Breast epithelium (tissue), 4 donors: ENCODE data around the gene YJU2. TPM values are rescaled to one million over a fixed set of nuclear protein-coding genes. Genes with fewer than 3 reads are reported as not detected.

Experiments
- DNase-seq, 2 donors: peaks; one replicate each; pipeline ENCODE4 v3.0.0-alpha.2; 2019; ENCODE audit warnings: low spot score in 2 of 2
- H3K27ac ChIP-seq, 2 donors: fragments of 200-600 bp; sonication (generic) in 1 of 2; one replicate each; pipeline ENCODE4 v1.5.1; 2016 to 2019; ENCODE audit warnings: mild to moderate bottlenecking in 1 of 2
- H3K27me3 ChIP-seq, 2 donors: fragments of 200-600 bp; sonication (generic) in 1 of 2; one replicate each; pipeline versions ENCODE4 v1.5.1 to v1.6.0; 2017 to 2019; ENCODE audit warnings: control low read depth in 1 of 2, mild to moderate bottlenecking in 1 of 2
- H3K36me3 ChIP-seq: fragments of 200-600 bp; one replicate; pipeline ENCODE4 v1.5.1; 2019
- H3K4me1 ChIP-seq, 2 donors: fragments of 200-600 bp; sonication (generic); one replicate each; pipeline ENCODE4 v1.5.1; 2016 to 2019; ENCODE audit warnings: control low read depth in 1 of 2
- H3K4me3 ChIP-seq, 3 donors: fragments of 200-600 bp; sonication (generic); 1 replicate in 2 of 3; 2 replicates in 1 of 3; pipeline ENCODE4 v1.5.1; 2016 to 2019; ENCODE audit warnings: mild to moderate bottlenecking in 3 of 3, moderate library complexity in 2 of 3
- H3K9me3 ChIP-seq, 2 donors: fragments of 200-600 bp; sonication (generic) in 1 of 2; one replicate each; pipeline ENCODE4 v1.5.1; 2016 to 2019; ENCODE audit warnings: control low read depth in 1 of 2
- POLR2A ChIP-seq: fragments of 450-650 bp; IDR thresholded peaks from one replicate; pipeline ENCODE4 v1.6.1; 2016; ENCODE audit warnings: antibody characterized with exemption, mild to moderate bottlenecking, moderate library complexity
- POLR2AphosphoS5 ChIP-seq, 3 donors: sonication (generic); formaldehyde crosslinking; IDR thresholded peaks; one replicate each; pipeline ENCODE4 v1.6.1; 2017; ENCODE audit warnings: antibody characterized with exemption in 3 of 3
- intact Hi-C: fragments of 100-400 bp; cut with DNase I; formaldehyde crosslinking; loops from one replicate; pipeline ENCODE4 v1.15.1; 2023; ENCODE audit warnings: low total_unique reads
- total RNA-seq, 3 donors: library from RNA; depleted of rRNA; stranded (reverse); fragments of >200 nt; gene quantifications; one replicate each; pipeline ENCODE4 v1.1.0, GENCODE V29; 2016
- TF ChIP-seq, protein P1 (sequence below), 3 donors: fragments of 450-650 bp; IDR thresholded peaks; one replicate each; pipeline ENCODE4 v1.5.1; 2016 to 2017; ENCODE audit warnings: antibody characterized with exemption in 3 of 3, mild to moderate bottlenecking in 3 of 3, moderate library complexity in 3 of 3

YJU2 gene
- total RNA-seq, 3 donors from 2014 or later = 18.9 to 24.6 (median 24.4) TPM

DNA sequence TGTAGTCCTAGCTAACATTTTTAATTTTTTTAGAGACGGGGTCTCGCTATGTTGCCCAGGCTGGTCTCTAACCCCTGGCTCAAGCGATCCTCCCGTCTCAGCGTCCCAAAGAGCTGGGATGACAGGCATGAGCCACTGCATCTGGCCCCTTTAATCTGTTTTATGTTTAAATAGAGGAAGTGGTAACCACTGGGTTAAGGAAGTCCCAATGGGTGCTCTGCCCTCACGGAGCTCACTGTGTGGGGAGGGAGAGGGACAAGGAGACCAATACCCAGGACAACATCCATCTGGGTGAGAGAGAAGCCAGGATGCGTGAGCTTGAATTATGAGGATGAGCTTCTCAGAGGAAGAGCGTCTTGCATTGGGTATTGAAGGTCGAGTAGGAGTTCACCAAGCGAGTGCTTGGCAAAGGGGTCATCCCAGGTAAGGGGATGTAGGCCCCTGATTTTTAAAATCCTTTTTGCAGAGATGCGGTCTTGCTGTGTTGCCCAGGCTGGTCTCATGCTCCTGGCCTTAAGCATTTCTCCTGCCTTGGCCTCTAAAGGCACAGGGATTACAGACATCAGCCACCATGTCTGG lies 13.8 kb downstream of the YJU2 start:
- no peak for DNase-seq
- intact Hi-C loops = loop anchor here (10.0 kb wide), 1 partner anchor 104 kb away; no protein-coding TSS in a partner anchor
- Histone ChIP-seq H3K36me3 (peaks cover 15% of the 10 kb centered on the region), H3K4me1 (no peaks in the 10 kb centered on the region), H3K9me3 (peaks cover 0 to 5% of the 10 kb centered on the region in 2 donors), H3K4me3 (no peak overlapping the region), H3K27ac (no peak overlapping the region), H3K27me3 (no peaks in the 10 kb centered on the region)
- TF ChIP-seq POLR2A (no peak), POLR2AphosphoS5 (IDR thresholded peaks at IDR 0.05) (no peak)
- TF ChIP-seq, protein P1, sequence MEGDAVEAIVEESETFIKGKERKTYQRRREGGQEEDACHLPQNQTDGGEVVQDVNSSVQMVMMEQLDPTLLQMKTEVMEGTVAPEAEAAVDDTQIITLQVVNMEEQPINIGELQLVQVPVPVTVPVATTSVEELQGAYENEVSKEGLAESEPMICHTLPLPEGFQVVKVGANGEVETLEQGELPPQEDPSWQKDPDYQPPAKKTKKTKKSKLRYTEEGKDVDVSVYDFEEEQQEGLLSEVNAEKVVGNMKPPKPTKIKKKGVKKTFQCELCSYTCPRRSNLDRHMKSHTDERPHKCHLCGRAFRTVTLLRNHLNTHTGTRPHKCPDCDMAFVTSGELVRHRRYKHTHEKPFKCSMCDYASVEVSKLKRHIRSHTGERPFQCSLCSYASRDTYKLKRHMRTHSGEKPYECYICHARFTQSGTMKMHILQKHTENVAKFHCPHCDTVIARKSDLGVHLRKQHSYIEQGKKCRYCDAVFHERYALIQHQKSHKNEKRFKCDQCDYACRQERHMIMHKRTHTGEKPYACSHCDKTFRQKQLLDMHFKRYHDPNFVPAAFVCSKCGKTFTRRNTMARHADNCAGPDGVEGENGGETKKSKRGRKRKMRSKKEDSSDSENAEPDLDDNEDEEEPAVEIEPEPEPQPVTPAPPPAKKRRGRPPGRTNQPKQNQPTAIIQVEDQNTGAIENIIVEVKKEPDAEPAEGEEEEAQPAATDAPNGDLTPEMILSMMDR (IDR thresholded peaks at IDR 0.05) = no peak

DNA sequence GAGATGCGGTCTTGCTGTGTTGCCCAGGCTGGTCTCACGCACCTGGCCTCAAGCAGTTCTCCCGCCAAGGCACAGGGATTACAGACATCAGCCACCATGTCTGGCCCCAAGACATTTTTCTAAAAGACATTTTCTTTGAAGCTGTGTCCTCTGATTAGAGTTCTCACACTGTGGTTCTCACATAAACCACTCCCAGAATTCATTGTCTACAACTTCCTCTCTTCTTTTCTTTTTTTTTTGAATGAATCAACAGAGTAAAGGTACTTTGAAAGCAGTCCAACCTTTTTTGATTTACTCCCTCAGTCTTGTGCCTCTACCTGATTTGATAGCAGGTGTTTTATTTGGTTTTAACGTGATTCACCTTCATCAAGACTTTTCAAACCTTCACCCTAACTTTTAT lies 17.9 kb downstream of the YJU2 start:
- Histone ChIP-seq H3K36me3 (peaks cover 11% of the 10 kb centered on the region), H3K4me1 (no peaks in the 10 kb centered on the region), H3K4me3 (no peak overlapping the region), H3K27me3 (no peaks in the 10 kb centered on the region), H3K9me3 (no peaks in the 10 kb centered on the region), H3K27ac (no peak overlapping the region)
- DNase-seq = no peak
- intact Hi-C loops = loop anchor here (10.0 kb wide), 1 partner anchor 100 kb away; no protein-coding TSS in a partner anchor
- no peak for TF ChIP-seq POLR2A
- TF ChIP-seq, protein P1 (IDR thresholded peaks at IDR 0.05) = no peak
- no peak for TF ChIP-seq POLR2AphosphoS5 (IDR thresholded peaks at IDR 0.05)

DNA sequence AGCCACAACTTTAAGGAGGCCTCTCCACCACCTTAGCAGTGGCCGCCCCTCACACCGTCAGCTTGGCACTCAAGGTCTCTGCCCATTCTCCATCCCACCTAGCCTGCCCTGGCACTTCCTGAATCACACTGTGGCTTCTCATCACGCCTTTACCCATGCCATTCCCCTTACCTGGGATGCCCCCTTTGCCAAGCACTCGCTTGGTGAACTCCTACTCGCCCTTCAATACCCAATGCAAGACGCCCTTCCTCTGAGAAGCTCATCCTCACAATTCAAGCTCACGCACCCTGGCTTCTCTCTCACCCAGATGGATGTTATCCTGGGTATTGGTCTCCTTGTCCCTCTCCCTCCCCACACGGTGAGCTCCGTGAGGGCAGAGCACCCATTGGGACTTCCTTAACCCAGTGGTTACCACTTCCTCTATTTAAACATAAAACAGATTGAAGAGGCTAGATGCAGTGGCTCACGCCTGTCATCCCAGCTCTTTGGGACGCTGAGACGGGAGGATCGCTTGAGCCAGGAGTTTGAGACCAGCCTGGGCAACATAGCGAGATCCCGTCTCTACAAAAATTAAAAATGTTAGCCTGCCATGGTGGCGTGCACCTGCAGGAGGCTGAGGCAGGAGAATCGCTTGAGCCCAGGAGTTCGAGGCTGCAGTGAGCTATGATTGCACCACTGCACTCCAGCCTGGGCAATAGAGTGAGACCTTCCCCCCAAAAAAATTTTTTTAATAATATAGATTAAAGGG lies 19.5 kb downstream of the YJU2 start:
- H3K9me3 ChIP-seq = no peaks in the 10 kb centered on the region
- TF ChIP-seq POLR2AphosphoS5 (IDR thresholded peaks at IDR 0.05) (no peak), POLR2A (no peak)
- TF ChIP-seq, protein P1 (IDR thresholded peaks at IDR 0.05) = no peak
- H3K4me1 ChIP-seq = no peaks in the 10 kb centered on the region
- H3K27me3 ChIP-seq = no peaks in the 10 kb centered on the region
- no peak overlapping the region for H3K4me3 ChIP-seq
- intact Hi-C loops = loop anchor here (10.0 kb wide), 1 partner anchor 98 kb away; no protein-coding TSS in a partner anchor
- H3K27ac ChIP-seq = no peak overlapping the region
- H3K36me3 ChIP-seq = peaks cover 9% of the 10 kb centered on the region
- no peak for DNase-seq

DNA sequence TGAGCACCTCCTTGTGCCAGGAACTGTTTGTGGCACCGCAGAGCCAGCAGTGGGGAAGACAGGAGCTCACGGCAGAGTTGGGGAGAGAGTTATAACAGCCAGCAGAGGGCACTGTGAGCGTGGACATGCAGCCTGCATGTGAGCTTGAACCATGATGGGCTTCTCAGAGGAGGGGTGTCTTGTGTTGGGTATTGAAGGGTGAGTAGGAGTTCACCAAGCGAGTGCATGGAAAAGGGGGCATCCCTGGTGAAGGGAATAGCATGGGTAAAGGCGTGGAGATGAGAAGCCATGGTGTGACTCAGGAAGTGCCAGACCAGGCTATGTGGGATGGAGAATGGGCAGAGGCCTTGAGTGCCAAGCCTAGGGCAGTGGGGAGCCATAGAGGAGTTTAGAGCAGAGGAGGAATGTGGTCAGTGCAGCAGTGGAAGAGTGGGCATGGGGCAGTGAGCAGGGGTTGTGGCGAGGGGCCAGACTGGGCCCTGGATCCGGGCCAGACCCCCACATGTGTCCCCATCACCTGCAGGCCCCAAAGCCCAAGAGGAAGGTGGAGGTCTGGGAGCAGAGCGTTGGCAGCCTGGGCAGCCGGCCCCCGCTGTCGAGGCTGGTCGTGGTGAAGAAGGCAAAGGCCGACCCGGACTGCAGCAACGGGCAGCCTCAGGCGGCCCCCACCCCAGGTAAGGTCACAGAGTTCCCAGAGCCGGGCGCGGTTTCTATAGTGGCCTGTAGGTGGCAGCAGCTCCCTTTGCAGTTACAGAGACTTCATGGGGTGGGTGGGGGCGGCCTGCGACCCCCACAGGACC lies 20.4 kb downstream of the YJU2 start:
- Histone ChIP-seq H3K27ac (peak overlapping the region in 1 of 2 donors; percentile 9), H3K4me3 (no peak overlapping the region), H3K9me3 (no peaks in the 10 kb centered on the region), H3K4me1 (no peaks in the 10 kb centered on the region), H3K27me3 (no peaks in the 10 kb centered on the region), H3K36me3 (peaks cover 9% of the 10 kb centered on the region)
- intact Hi-C loops = loop anchor here (10.0 kb wide), 1 partner anchor 98 kb away; no protein-coding TSS in a partner anchor
- peak in 1 of 2 donors; percentile 32 for DNase-seq
- TF ChIP-seq, protein P1 (IDR thresholded peaks at IDR 0.05) = peak; percentile 66 to 78 (median 74)
- no peak for TF ChIP-seq POLR2AphosphoS5 (IDR thresholded peaks at IDR 0.05)
- TF ChIP-seq POLR2A = no peak
